ENCODE measurements around the gene TFF1. TPM values are rescaled to one million over a fixed set of nuclear protein-coding genes. Genes with fewer than 3 reads are reported as not detected.

TFF1 gene
- total RNA-seq, 1 donor from 2014 or later = not detected

- intact Hi-C loops (cut with micrococcal nuclease) = no loop called here
- no peak for DNase-seq (ENCODE audit: low spot score)
- Mint-ChIP-seq H3K27me3 (ENCODE audit: insufficient read depth) (peaks cover 4% of the 10 kb centered on the region), H3K4me1 (ENCODE audit: low read depth) (no peaks in the 10 kb centered on the region), H3K9me3 (peaks cover 9% of the 10 kb centered on the region), H3K27ac (no peak overlapping the region), H3K36me3 (ENCODE audit: low read depth) (no peaks in the 10 kb centered on the region), H3K4me3 (no peak overlapping the region)
Measured at GRCh38 chr21:42349420-42350317, 16.7 kb downstream of the TFF1 start.

- no peak overlapping the region for H3K4me3 Mint-ChIP-seq
- DNase-seq (ENCODE audit: low spot score) = no peak
- no peak overlapping the region for H3K27ac Mint-ChIP-seq
- no peaks in the 10 kb centered on the region for H3K36me3 Mint-ChIP-seq (ENCODE audit: low read depth)
- intact Hi-C loops (cut with micrococcal nuclease) = no loop called here
- peaks cover 4% of the 10 kb centered on the region for H3K27me3 Mint-ChIP-seq (ENCODE audit: insufficient read depth)
- H3K9me3 Mint-ChIP-seq = peaks cover 5% of the 10 kb centered on the region
- no peaks in the 10 kb centered on the region for H3K4me1 Mint-ChIP-seq (ENCODE audit: low read depth)
Measured at GRCh38 chr21:42348762-42349161, 17.6 kb downstream of the TFF1 start.

- Mint-ChIP-seq H3K4me1 (ENCODE audit: low read depth) (no peaks in the 10 kb centered on the region), H3K9me3 (no peaks in the 10 kb centered on the region), H3K4me3 (no peak overlapping the region), H3K27me3 (ENCODE audit: insufficient read depth) (peaks cover 2% of the 10 kb centered on the region), H3K27ac (no peak overlapping the region), H3K36me3 (ENCODE audit: low read depth) (no peaks in the 10 kb centered on the region)
- no peak for DNase-seq (ENCODE audit: low spot score)
- intact Hi-C loops (cut with micrococcal nuclease) = no loop called here
Measured at GRCh38 chr21:42347601-42348327, 18.6 kb downstream of the TFF1 start.

GRCh38 chr21:42346866-42347600 lies 19.3 kb downstream of the TFF1 start:
- Mint-ChIP-seq H3K4me3 (no peak overlapping the region), H3K27me3 (ENCODE audit: insufficient read depth) (peaks cover 2% of the 10 kb centered on the region), H3K4me1 (ENCODE audit: low read depth) (no peaks in the 10 kb centered on the region), H3K27ac (no peak overlapping the region), H3K36me3 (ENCODE audit: low read depth) (no peaks in the 10 kb centered on the region), H3K9me3 (no peaks in the 10 kb centered on the region)
- intact Hi-C loops (cut with micrococcal nuclease) = no loop called here
- no peak for DNase-seq (ENCODE audit: low spot score)

- H3K9me3 Mint-ChIP-seq = no peaks in the 10 kb centered on the region
- intact Hi-C loops (cut with micrococcal nuclease) = no loop called here
- H3K27ac Mint-ChIP-seq = no peak overlapping the region
- H3K4me3 Mint-ChIP-seq = no peak overlapping the region
- no peaks in the 10 kb centered on the region for H3K36me3 Mint-ChIP-seq (ENCODE audit: low read depth)
- peaks cover 2% of the 10 kb centered on the region for H3K27me3 Mint-ChIP-seq (ENCODE audit: insufficient read depth)
- H3K4me1 Mint-ChIP-seq (ENCODE audit: low read depth) = no peaks in the 10 kb centered on the region
- no peak for DNase-seq (ENCODE audit: low spot score)
Measured at GRCh38 chr21:42346441-42346840, 19.9 kb downstream of the TFF1 start.

- Mint-ChIP-seq H3K9me3 (no peaks in the 10 kb centered on the region), H3K36me3 (ENCODE audit: low read depth) (no peaks in the 10 kb centered on the region), H3K27me3 (ENCODE audit: insufficient read depth) (peaks cover 2% of the 10 kb centered on the region), H3K27ac (no peak overlapping the region), H3K4me1 (ENCODE audit: low read depth) (no peaks in the 10 kb centered on the region), H3K4me3 (no peak overlapping the region)
- no peak for DNase-seq (ENCODE audit: low spot score)
- intact Hi-C loops (cut with micrococcal nuclease) = no loop called here
Measured at GRCh38 chr21:42344631-42345030, 21.7 kb downstream of the TFF1 start.

GRCh38 chr21:42343963-42344510 lies 22.3 kb downstream of the TFF1 start:
- no peak for DNase-seq (ENCODE audit: low spot score)
- Mint-ChIP-seq H3K27ac (no peak overlapping the region), H3K36me3 (ENCODE audit: low read depth) (no peaks in the 10 kb centered on the region), H3K4me3 (no peak overlapping the region), H3K4me1 (ENCODE audit: low read depth) (no peaks in the 10 kb centered on the region), H3K9me3 (no peaks in the 10 kb centered on the region), H3K27me3 (ENCODE audit: insufficient read depth) (peaks cover 2% of the 10 kb centered on the region)
- intact Hi-C loops (cut with micrococcal nuclease) = no loop called here

GRCh38 chr21:42343556-42343955 lies 22.8 kb downstream of the TFF1 start:
- H3K27ac Mint-ChIP-seq = peak overlapping the region; percentile 23
- intact Hi-C loops (cut with micrococcal nuclease) = no loop called here
- H3K4me3 Mint-ChIP-seq = no peak overlapping the region
- no peaks in the 10 kb centered on the region for H3K4me1 Mint-ChIP-seq (ENCODE audit: low read depth)
- DNase-seq (ENCODE audit: low spot score) = no peak
- peaks cover 2% of the 10 kb centered on the region for H3K27me3 Mint-ChIP-seq (ENCODE audit: insufficient read depth)
- H3K36me3 Mint-ChIP-seq (ENCODE audit: low read depth) = no peaks in the 10 kb centered on the region
- H3K9me3 Mint-ChIP-seq = no peaks in the 10 kb centered on the region

- Mint-ChIP-seq H3K4me3 (no peak overlapping the region), H3K4me1 (ENCODE audit: low read depth) (peaks cover 1% of the 10 kb centered on the region), H3K27me3 (ENCODE audit: insufficient read depth) (peaks cover 2% of the 10 kb centered on the region), H3K9me3 (no peaks in the 10 kb centered on the region), H3K27ac (peak overlapping the region; percentile 23), H3K36me3 (ENCODE audit: low read depth) (no peaks in the 10 kb centered on the region)
- DNase-seq (ENCODE audit: low spot score) = no peak
- intact Hi-C loops (cut with micrococcal nuclease) = no loop called here
Measured at GRCh38 chr21:42343101-42343500, 23.2 kb downstream of the TFF1 start.

- DNase-seq (ENCODE audit: low spot score) = no peak
- intact Hi-C loops (cut with micrococcal nuclease) = no loop called here
- Mint-ChIP-seq H3K4me3 (no peak overlapping the region), H3K36me3 (ENCODE audit: low read depth) (no peaks in the 10 kb centered on the region), H3K27ac (no peak overlapping the region), H3K4me1 (ENCODE audit: low read depth) (peaks cover 12% of the 10 kb centered on the region), H3K9me3 (peaks cover 7% of the 10 kb centered on the region), H3K27me3 (ENCODE audit: insufficient read depth) (peaks cover 7% of the 10 kb centered on the region)
Measured at GRCh38 chr21:42341776-42342542, 24.4 kb downstream of the TFF1 start.

- Mint-ChIP-seq H3K4me3 (no peak overlapping the region), H3K27ac (no peak overlapping the region), H3K4me1 (ENCODE audit: low read depth) (peaks cover 12% of the 10 kb centered on the region), H3K36me3 (ENCODE audit: low read depth) (no peaks in the 10 kb centered on the region), H3K9me3 (peaks cover 7% of the 10 kb centered on the region), H3K27me3 (ENCODE audit: insufficient read depth) (peaks cover 15% of the 10 kb centered on the region)
- no peak for DNase-seq (ENCODE audit: low spot score)
- intact Hi-C loops (cut with micrococcal nuclease) = no loop called here
Measured at GRCh38 chr21:42340187-42341050, 25.9 kb downstream of the TFF1 start.

Measured in activated T-helper 1 cell treated with anti-CD3 and anti-CD28 coated beads, Interleukin-12 subunit alpha, Interleukin-12 subunit beta, Interleukin-2, Interleukin-4 antibody, amounts not matched to agents 30 ng/mL and 10 ng/mL and 1 ng/mL, durations not matched to agents 14 hours and 24 hours and 36 hours (primary cell).